Spleen (tissue), 11 donors: ENCODE data around the gene RNF17. TPM values are rescaled to one million over a fixed set of nuclear protein-coding genes. Genes with fewer than 3 reads are reported as not detected.

ENCODE experiments used
- DNase-seq: peaks from one replicate; pipeline ENCODE4 v3.0.0-alpha.2; 2020
- H3K27ac ChIP-seq, 8 donors: fragments of 200-600 bp; sonication (generic) in 7 of 8; 1 replicate in 4 of 8; 2 replicates in 4 of 8; pipeline versions ENCODE4 v1.5.0 to v1.8.0; 2016 to 2021; ENCODE audit warnings: inconsistent platforms in 4 of 8, mild to moderate bottlenecking in 4 of 8, moderate library complexity in 1 of 8
- H3K27me3 ChIP-seq, 7 donors: fragments of 200-600 bp; sonication (generic) in 6 of 7; replicated peaks in 1 of 7; 1 replicate in 4 of 7; 2 replicates in 3 of 7; pipeline versions ENCODE4 v1.5.0 to v1.8.0; 2016 to 2021; ENCODE audit warnings: inconsistent platforms in 3 of 7, mild to moderate bottlenecking in 1 of 7
- H3K36me3 ChIP-seq, 6 donors: fragments of 200-600 bp; sonication (generic) in 5 of 6; 1 replicate in 4 of 6; 2 replicates in 2 of 6; pipeline versions ENCODE4 v1.5.0 to v1.8.0; 2016 to 2021; ENCODE audit warnings: inconsistent platforms in 2 of 6
- H3K4me1 ChIP-seq, 6 donors: fragments of 200-600 bp; sonication (generic) in 5 of 6; 1 replicate in 3 of 6; 2 replicates in 3 of 6; pipeline versions ENCODE4 v1.5.0 to v1.8.0; 2016 to 2021; ENCODE audit warnings: inconsistent platforms in 3 of 6
- H3K4me3 ChIP-seq, 8 donors: fragments of 200-600 bp; sonication (generic) in 7 of 8; 1 replicate in 4 of 8; 2 replicates in 4 of 8; pipeline versions ENCODE4 v1.5.0 to v1.8.0; 2016 to 2021; ENCODE audit warnings: inconsistent platforms in 4 of 8, mild to moderate bottlenecking in 4 of 8, moderate library complexity in 2 of 8
- H3K9me3 ChIP-seq, 8 donors: fragments of 200-600 bp; sonication (generic) in 7 of 8; 1 replicate in 4 of 8; 2 replicates in 4 of 8; pipeline versions ENCODE4 v1.5.0 to v1.8.0; 2016 to 2021; ENCODE audit warnings: inconsistent platforms in 4 of 8
- CTCF ChIP-seq, 11 experiments: fragments of 200-600 bp in 7 of 11; fragments of 450-650 bp in 4 of 11; sonication (generic) in 4 of 11; IDR thresholded peaks in 8 of 11; conservative IDR thresholded peaks in 3 of 11; 1 replicate in 7 of 11; 2 replicates in 4 of 11; pipeline versions ENCODE4 v1.4.0 to v1.8.0; 2016 to 2021; ENCODE audit warnings: antibody characterized with exemption in 11 of 11, inconsistent platforms in 4 of 11, mild to moderate bottlenecking in 1 of 11
- POLR2A ChIP-seq, 3 donors: fragments of 450-650 bp; IDR thresholded peaks; one replicate each; pipeline ENCODE4 v1.5.1; 2017; ENCODE audit warnings: antibody characterized with exemption in 3 of 3, mild to moderate bottlenecking in 1 of 3
- POLR2AphosphoS5 ChIP-seq, 3 donors: sonication (generic); formaldehyde crosslinking; IDR thresholded peaks; one replicate each; pipeline ENCODE4 v1.5.1; 2017; ENCODE audit warnings: antibody characterized with exemption in 3 of 3
- WGBS, 5 donors: extraction: QIAGEN DNeasy Blood & Tissue Kit in 3 of 5; methylation state at CpG; one replicate each; pipeline versions ENCODE4 v1.1.5 to v1.1.7; 2013 to 2018; 5-methylcytosine and 5-hydroxymethylcytosine counted together
- intact Hi-C: fragments of 100-400 bp; cut with DNase I; formaldehyde crosslinking; loops from one replicate; pipeline ENCODE4 v1.15.0; 2023; ENCODE audit warnings: low total_unique reads
- polyA plus RNA-seq, 3 donors: library from polyadenylated mRNA; stranded (reverse); fragments of 200-250 nt; gene quantifications; one replicate each; pipeline ENCODE4 v1.2.1, GENCODE V29; 2013
- total RNA-seq, 7 donors: library from RNA; depleted of rRNA in 3 of 7; stranded (reverse); fragments of >200 nt in 3 of 7; fragmentation: NEBNext Ultra II Directional in 4 of 7; extraction: Animal tissue kit (Norgen Biotek cat#: 25700) in 4 of 7; gene quantifications; one replicate each; pipeline versions ENCODE4 v1.1.0 to v1.2.1, GENCODE V29; 2016 to 2021
- donor health status: healthy with polysubstance abuse.
- donor health status: DM: no; HTN: no; CAD: no; lungs with moderate emphysema.
- donor health status: DM: no; HTN: no; CAD: no.
- donor health status: Bipolar disorder and iron deficiency.
- donor health status: healthy.
- donor health status: DM: no; HTN: no; CAD: no.
- donor health status: DM: yes; HTN: yes; CAD: no.

Gene RNF17
- total and polyA plus RNA-seq, 10 donors, result 0.02 to 0.38 (median 0.24) TPM; not detected in 6

- WGBS, 5 donors, result 31 to 54% (median 47%) methylated on average over 4 of the region's 4 CpGs
These were observed 104.9 kb downstream of the RNF17 start for GRCh38 chr13:24868874-24869273.

GRCh38 chr13:24870380-24870760, 106.4 kb downstream of the RNF17 start:
- Histone ChIP-seq H3K9me3 (no peaks in the 10 kb centered on the region), H3K27ac (no peak overlapping the region), H3K4me1 (no peaks in the 10 kb centered on the region), H3K27me3 (peaks cover 0 to 48% (median 0%) of the 10 kb centered on the region in 7 donors), H3K4me3 (no peak overlapping the region), H3K36me3 (no peaks in the 10 kb centered on the region)
- 86 to 92% (median 88%) methylated on average over 6 of the region's 6 CpGs for WGBS, 5 donors
- intact Hi-C loops, result no loop called here
- no peak for DNase-seq
- TF ChIP-seq POLR2A (IDR thresholded peaks at IDR 0.05), result no peak
- no peak for TF ChIP-seq POLR2AphosphoS5 (IDR thresholded peaks at IDR 0.05)
- TF ChIP-seq CTCF (IDR thresholded peaks at IDR 0.05 in 8 of 11, conservative IDR thresholded peaks at IDR 0.05 in 3 of 11), result no peak

More at GRCh38 chr13:24868874-24869273, 104.9 kb downstream of the RNF17 start:
- Histone ChIP-seq H3K4me3 (no peak overlapping the region), H3K36me3 (no peaks in the 10 kb centered on the region), H3K27me3 (peaks cover 0 to 36% (median 0%) of the 10 kb centered on the region in 7 donors), H3K27ac (no peak overlapping the region), H3K9me3 (no peaks in the 10 kb centered on the region), H3K4me1 (peaks cover 0 to 3% (median 0%) of the 10 kb centered on the region in 6 donors)
- intact Hi-C loops, result no loop called here
- TF ChIP-seq POLR2A (IDR thresholded peaks at IDR 0.05), result no peak
- no peak for TF ChIP-seq CTCF (IDR thresholded peaks at IDR 0.05 in 8 of 11, conservative IDR thresholded peaks at IDR 0.05 in 3 of 11)
- no peak for TF ChIP-seq POLR2AphosphoS5 (IDR thresholded peaks at IDR 0.05)
- DNase-seq, result no peak

- Histone ChIP-seq H3K4me1 (no peaks in the 10 kb centered on the region), H3K36me3 (no peaks in the 10 kb centered on the region), H3K27me3 (peaks cover 0 to 37% (median 0%) of the 10 kb centered on the region in 7 donors), H3K27ac (no peak overlapping the region), H3K4me3 (no peak overlapping the region), H3K9me3 (no peaks in the 10 kb centered on the region)
- no peak for DNase-seq
- TF ChIP-seq CTCF (IDR thresholded peaks at IDR 0.05 in 8 of 11, conservative IDR thresholded peaks at IDR 0.05 in 3 of 11) (no peak), POLR2AphosphoS5 (IDR thresholded peaks at IDR 0.05) (no peak), POLR2A (IDR thresholded peaks at IDR 0.05) (no peak)
- intact Hi-C loops, result no loop called here
- 86 to 95% (median 91%) methylated on average over 6 of the region's 6 CpGs for WGBS, 5 donors
These were observed 111.6 kb downstream of the RNF17 start for GRCh38 chr13:24875566-24875965.

- Histone ChIP-seq H3K4me1 (no peaks in the 10 kb centered on the region), H3K36me3 (peaks cover 0 to 2% (median 0%) of the 10 kb centered on the region in 6 donors), H3K27me3 (peaks cover 0 to 20% (median 0%) of the 10 kb centered on the region in 7 donors), H3K4me3 (no peak overlapping the region), H3K27ac (no peak overlapping the region), H3K9me3 (no peaks in the 10 kb centered on the region)
- TF ChIP-seq POLR2A (IDR thresholded peaks at IDR 0.05), result no peak
- TF ChIP-seq POLR2AphosphoS5 (IDR thresholded peaks at IDR 0.05), result no peak
- no peak for TF ChIP-seq CTCF (IDR thresholded peaks at IDR 0.05 in 8 of 11, conservative IDR thresholded peaks at IDR 0.05 in 3 of 11)
- WGBS, 5 donors, result 74 to 83% (median 78%) methylated on average over 1 of the region's 1 CpG
- intact Hi-C loops, result no loop called here
- DNase-seq, result no peak
These were observed 113.6 kb downstream of the RNF17 start for GRCh38 chr13:24877531-24877930.
